Fibroblast of skin of abdomen (primary cell): ENCODE data around the gene GARS1.

ENCODE experiments used
- DNase-seq: peaks from one replicate; pipeline ENCODE4 v3.0.0-alpha.2; 2013

GARS1 gene

DNA sequence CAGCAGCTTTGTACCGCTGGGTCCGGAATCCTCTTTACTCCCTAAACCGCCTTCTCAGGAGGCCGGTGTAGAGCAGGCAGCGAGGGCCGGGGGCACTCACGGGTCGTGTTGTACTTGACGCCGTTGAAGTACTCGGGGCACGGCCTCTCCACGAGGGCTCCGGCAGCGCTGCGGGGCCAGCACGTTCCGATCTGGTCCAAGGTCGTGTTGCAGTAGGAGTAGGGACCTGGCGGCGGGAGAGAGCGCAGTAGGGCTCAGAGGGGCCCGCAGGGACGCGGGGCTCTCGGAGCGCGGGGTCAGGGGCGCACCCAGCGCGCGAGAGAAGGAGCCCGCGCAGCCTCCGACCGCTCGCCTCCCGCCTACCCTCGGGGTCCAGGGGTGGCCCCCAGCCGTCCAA lies 87.1 kb downstream of the GARS1 start:
- no peak for DNase-seq

DNA sequence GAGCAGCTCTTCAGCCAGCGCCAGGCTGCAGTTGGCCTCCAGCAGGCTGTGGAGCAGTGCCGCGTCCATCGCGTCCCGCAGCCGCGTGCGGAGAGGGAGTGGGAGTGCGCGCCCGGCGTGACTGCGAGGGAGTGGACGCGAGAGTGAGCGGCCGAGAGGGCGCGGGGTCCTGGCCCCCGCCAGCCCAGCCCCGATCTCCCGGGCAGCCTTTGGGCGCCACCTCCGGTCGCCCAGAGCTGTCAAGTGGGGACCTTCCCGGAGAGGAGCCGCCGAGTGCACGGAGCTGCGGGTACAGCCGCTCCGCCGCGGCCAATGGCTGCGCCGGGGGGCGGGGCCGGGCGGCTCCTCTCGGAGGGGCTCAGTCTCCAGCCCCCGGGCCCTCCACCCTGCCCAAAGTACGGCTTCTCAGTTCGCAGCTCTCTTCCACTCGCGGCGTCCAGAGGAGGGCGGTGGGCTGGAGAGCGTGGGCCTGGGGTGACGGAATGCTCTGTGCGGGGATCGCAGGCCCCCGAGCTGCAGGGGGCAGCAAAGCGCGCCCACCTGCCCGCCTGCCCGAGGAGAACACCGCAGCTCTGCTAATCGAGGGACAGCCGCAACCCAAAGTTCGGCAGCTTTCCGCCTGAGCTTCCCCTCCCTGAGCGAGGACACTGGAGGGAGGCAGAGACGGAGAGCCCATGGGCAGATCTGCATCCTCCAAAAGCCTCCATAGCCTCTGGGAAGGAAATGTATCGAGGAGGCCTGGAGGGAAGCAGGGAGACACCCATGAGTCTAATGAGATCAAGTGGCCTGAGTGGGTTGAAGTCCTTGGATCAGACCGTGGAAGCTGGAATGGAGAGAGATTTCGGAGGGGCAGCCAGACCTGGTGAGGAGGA lies 87.8 kb downstream of the GARS1 start, which contains the start of gene CRHR2:
Gene CRHR2, minus strand, starts transcription at position 245 of the 872 bp plus-strand sequence. Its CDS starts 176 bp downstream, at position 69.
- no peak for DNase-seq

DNA sequence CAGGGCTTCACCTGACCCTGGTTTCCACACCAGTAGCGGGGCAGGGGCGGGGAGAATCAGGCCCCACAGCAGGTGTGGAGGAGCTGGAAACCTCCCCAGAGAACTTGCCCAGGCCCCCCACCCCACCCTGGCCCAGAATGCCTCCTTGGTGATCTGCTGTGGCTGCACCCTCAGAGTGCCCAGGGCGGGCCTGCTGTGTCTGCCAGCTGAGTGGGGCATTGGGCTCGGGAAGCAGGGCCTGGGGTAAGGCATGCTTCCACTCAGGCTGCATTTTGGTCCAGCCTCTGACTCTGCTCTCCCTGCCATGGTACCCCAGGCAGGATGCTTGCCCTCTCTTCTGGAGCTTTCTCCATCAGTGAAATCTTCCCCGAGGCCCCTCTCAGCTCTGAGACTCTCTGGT lies 88.6 kb downstream of the GARS1 start:
- no peak for DNase-seq
